Aorta (tissue), 5 donors: ENCODE data around the gene ANKH. TPM values are rescaled to one million over a fixed set of nuclear protein-coding genes. Genes with fewer than 3 reads are reported as not detected.

ENCODE experiments used
- ATAC-seq: fragments of 200-7000 bp; cut with Tn5 transposase; one replicate; pipeline ENCODE4 v1.9.1; 2022; ENCODE audit warnings: moderate library complexity; ENCODE audit not compliant: low FRiP score
- DNase-seq, 2 donors: peaks; one replicate each; pipeline ENCODE4 v3.0.0-alpha.2; 2020
- H3K27ac ChIP-seq, 2 donors: one replicate each; pipeline ENCODE4 v1.5.1; 2013; ENCODE audit warnings: low read length in 2 of 2, mild to moderate bottlenecking in 2 of 2, moderate library complexity in 2 of 2, control low read depth in 1 of 2, inconsistent platforms in 1 of 2, low read depth in 1 of 2
- H3K27me3 ChIP-seq, 2 donors: one replicate each; pipeline ENCODE4 v1.6.1; 2013; ENCODE audit warnings: control low read depth in 1 of 2, low read length in 1 of 2, mild to moderate bottlenecking in 1 of 2, moderate library complexity in 1 of 2; ENCODE audit not compliant: insufficient read depth in 2 of 2, control insufficient read depth in 1 of 2
- H3K36me3 ChIP-seq, 2 donors: one replicate each; pipeline ENCODE4 v1.6.1; 2013; ENCODE audit warnings: control low read depth in 1 of 2, low read length in 1 of 2, mild to moderate bottlenecking in 1 of 2; ENCODE audit not compliant: insufficient read depth in 2 of 2, control insufficient read depth in 1 of 2
- H3K4me1 ChIP-seq, 2 donors: one replicate each; pipeline ENCODE4 v1.6.1; 2013; ENCODE audit warnings: low read length in 2 of 2, control low read depth in 1 of 2, mild to moderate bottlenecking in 1 of 2, moderate library complexity in 1 of 2; ENCODE audit not compliant: insufficient read depth in 2 of 2, control insufficient read depth in 1 of 2
- H3K4me3 ChIP-seq, 2 donors: one replicate each; pipeline ENCODE4 v1.5.1; 2013; ENCODE audit warnings: low read length in 2 of 2, control low read depth in 1 of 2, mild to moderate bottlenecking in 1 of 2
- H3K9me3 ChIP-seq: one replicate; pipeline ENCODE4 v1.6.1; 2013; ENCODE audit warnings: mild to moderate bottlenecking, low read length; ENCODE audit not compliant: control insufficient read depth
- WGBS, 2 donors: extraction: QIAGEN DNeasy Blood & Tissue Kit; methylation state at CpG; one replicate each; pipeline ENCODE4 v1.1.7; 2013; 5-methylcytosine and 5-hydroxymethylcytosine counted together
- intact Hi-C, 2 donors: fragments of 100-400 bp; cut with DNase I; formaldehyde crosslinking; loops; one replicate each; pipeline versions ENCODE4 v1.14.2 to v1.15.0; 2022
- polyA plus RNA-seq, 2 donors: library from polyadenylated mRNA; stranded (reverse); fragments of 200-250 nt; gene quantifications; one replicate each; pipeline ENCODE4 v1.2.3, GENCODE V29; 2013
- total RNA-seq, 2 donors: library from RNA; stranded (reverse); fragmentation: NEBNext Ultra II Directional; extraction: Animal tissue kit (Norgen Biotek cat#: 25700); gene quantifications; one replicate each; pipeline ENCODE4 v1.2.1, GENCODE V29; 2021
- donor health status: healthy with polysubstance abuse.
- donor health status: Bipolar disorder and iron deficiency.
- donor health status: DM: no; HTN: no; CAD: no.
- donor health status: DM: no; HTN: no; CAD: no.
- donor health status: DM: yes; HTN: yes; CAD: no.

ANKH gene
- total and polyA plus RNA-seq, 4 donors, result 63.7 to 257 (median 167) TPM

DNA sequence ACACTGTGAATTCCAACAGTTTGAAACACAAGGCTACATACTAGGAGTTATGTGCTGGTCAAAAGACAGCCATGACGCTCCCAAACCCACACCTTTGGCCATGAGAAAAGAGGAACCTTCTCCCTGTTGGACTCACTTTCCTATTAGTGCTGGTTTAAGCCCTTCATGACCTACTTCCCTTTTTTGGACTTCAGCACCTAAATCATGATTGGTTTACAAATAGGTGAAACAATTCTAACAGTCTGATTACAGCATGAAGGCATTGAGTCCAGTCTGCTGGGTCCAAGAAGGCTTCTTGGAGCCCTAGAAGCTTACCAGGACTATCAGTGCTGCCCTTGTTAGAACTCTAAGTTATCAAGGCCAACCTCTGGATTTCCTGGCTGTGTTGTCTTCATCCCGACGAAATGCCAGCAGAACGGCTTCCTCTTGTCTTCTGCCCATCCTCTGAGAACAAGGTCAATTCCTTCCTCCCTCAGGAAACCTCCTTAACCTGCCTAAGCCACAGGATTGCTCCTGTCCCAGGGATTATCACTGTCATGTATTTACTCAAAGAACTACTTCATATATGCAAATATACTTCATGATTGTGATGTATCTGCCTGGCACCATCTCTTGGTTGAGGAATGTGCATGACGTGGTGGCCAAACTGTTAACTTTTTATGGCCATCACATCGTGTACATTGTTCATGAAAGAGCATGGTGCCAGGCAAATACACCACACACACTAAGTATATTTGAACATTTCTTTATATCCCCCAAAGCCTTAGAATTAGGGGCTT lies 83.6 kb downstream of the ANKH start:
- no peaks in the 10 kb centered on the region for H3K9me3 ChIP-seq
- no peak overlapping the region for H3K27ac ChIP-seq
- no peak for DNase-seq
- no peaks in the 10 kb centered on the region for H3K27me3 ChIP-seq
- intact Hi-C loops, result no loop called here
- H3K4me1 ChIP-seq, result peaks cover 0 to 3% of the 10 kb centered on the region in 2 donors
- WGBS, 2 donors, result 88 to 90% methylated on average over 6 of the region's 6 CpGs
- no peak overlapping the region for H3K4me3 ChIP-seq
- H3K36me3 ChIP-seq, result no peaks in the 10 kb centered on the region
- ATAC-seq, result no peak

DNA sequence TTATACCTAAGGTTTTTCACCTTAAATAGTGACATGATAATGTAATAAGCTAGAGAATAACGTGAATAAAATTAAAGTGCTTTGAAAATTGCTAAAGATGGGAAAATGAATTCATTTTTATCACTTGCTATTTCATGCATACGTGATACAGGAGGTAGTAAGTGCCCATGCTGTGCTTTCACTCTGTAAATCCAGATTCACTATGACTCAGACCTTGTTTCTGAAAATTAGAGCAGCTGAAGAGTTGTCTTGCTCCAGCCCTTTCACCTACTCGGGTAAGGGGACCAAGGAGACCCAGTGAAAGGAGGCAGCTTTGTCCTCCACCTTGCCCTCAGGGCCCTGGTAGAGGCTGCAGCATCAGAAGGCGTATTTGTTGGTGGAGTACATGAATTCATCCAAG lies 87.9 kb downstream of the ANKH start:
- H3K27me3 ChIP-seq, result no peaks in the 10 kb centered on the region
- H3K9me3 ChIP-seq, result no peaks in the 10 kb centered on the region
- no peak overlapping the region for H3K4me3 ChIP-seq
- intact Hi-C loops, result no loop called here
- no peak for ATAC-seq
- H3K4me1 ChIP-seq, result peaks cover 0 to 5% of the 10 kb centered on the region in 2 donors
- no peak overlapping the region for H3K27ac ChIP-seq
- DNase-seq, result no peak
- H3K36me3 ChIP-seq, result no peaks in the 10 kb centered on the region
- 97% methylated on average over 4 of the region's 4 CpGs for WGBS, 2 donors

DNA sequence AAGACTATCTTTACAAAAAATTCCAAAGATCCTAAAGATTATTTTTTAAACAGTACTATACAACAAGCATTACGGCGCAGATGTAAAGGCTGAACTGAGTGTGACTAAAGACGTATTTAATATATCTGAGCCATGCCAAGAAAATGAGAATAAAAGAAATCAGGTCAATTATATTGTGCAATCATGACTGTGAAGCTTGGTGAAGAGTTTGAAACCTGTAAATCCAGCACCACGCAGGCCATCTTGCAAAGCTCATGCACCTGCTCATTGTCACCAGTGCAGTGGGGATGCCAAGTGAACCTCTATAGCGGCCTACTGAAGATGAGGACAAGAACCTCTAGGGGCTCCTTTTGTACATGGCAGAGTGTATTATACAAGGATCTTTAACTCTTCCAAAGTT lies 89.0 kb downstream of the ANKH start:
- H3K36me3 ChIP-seq, result no peaks in the 10 kb centered on the region
- DNase-seq (no peak), ATAC-seq (no peak)
- no peak overlapping the region for H3K27ac ChIP-seq
- WGBS, 2 donors, result 94 to 95% methylated on average over 5 of the region's 5 CpGs
- intact Hi-C loops, result no loop called here
- H3K4me3 ChIP-seq, result no peak overlapping the region
- peaks cover 0 to 5% of the 10 kb centered on the region in 2 donors for H3K4me1 ChIP-seq
- H3K27me3 ChIP-seq, result no peaks in the 10 kb centered on the region
- H3K9me3 ChIP-seq, result no peaks in the 10 kb centered on the region

DNA sequence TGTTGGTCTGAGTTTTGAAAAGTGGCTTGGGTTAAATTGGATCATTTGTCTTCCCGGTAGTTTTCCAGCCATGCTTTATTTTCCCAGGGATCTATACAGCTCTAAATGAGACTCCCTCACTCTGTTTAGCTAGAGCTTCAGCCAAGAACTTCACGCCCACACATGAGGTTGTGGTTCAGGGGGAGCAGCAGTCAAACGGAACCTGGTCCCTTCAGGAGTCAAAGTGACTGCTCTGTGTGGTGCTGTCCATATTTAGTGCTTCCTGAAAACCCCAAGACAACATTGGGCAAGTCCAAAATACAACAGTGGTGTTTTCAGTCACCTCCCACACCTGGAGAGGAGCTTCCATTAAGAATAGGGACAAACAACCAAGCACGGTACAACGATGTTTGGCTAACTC lies 90.5 kb downstream of the ANKH start:
- Histone ChIP-seq H3K36me3 (no peaks in the 10 kb centered on the region), H3K4me1 (peaks cover 0 to 5% of the 10 kb centered on the region in 2 donors), H3K27ac (peak overlapping the region in 1 of 2 donors; percentile 37), H3K27me3 (no peaks in the 10 kb centered on the region), H3K4me3 (no peak overlapping the region), H3K9me3 (no peaks in the 10 kb centered on the region)
- ATAC-seq (no peak), DNase-seq (no peak)
- intact Hi-C loops, result no loop called here
- WGBS, 2 donors, result 39 to 42% methylated on average over 5 of the region's 5 CpGs

- ATAC-seq (no peak), DNase-seq (no peak)
- Histone ChIP-seq H3K4me3 (no peak overlapping the region), H3K27me3 (no peaks in the 10 kb centered on the region), H3K36me3 (no peaks in the 10 kb centered on the region), H3K4me1 (peaks cover 0 to 2% of the 10 kb centered on the region in 2 donors), H3K27ac (no peak overlapping the region), H3K9me3 (no peaks in the 10 kb centered on the region)
- intact Hi-C loops, result no loop called here
- 79 to 85% methylated on average over 9 of the region's 9 CpGs for WGBS, 2 donors
Observed at GRCh38 chr5:14779975-14780374, 91.6 kb downstream of the ANKH start.

DNA sequence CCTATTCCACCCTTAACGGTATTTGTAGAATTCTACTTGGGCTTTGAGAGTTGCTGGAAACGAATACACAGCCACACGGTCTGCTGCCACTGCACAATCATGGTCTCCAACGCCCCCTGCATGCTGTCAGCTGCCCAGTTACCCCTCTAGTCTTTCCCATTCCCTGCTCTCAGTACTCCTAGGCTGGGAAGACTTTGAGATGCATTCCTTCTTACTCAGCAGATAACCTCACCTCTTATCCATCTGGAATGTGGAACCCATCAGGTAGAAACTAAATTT lies 92.8 kb downstream of the ANKH start:
- ATAC-seq, result no peak
- WGBS, 2 donors, result 80 to 85% methylated on average over 4 of the region's 4 CpGs

DNA sequence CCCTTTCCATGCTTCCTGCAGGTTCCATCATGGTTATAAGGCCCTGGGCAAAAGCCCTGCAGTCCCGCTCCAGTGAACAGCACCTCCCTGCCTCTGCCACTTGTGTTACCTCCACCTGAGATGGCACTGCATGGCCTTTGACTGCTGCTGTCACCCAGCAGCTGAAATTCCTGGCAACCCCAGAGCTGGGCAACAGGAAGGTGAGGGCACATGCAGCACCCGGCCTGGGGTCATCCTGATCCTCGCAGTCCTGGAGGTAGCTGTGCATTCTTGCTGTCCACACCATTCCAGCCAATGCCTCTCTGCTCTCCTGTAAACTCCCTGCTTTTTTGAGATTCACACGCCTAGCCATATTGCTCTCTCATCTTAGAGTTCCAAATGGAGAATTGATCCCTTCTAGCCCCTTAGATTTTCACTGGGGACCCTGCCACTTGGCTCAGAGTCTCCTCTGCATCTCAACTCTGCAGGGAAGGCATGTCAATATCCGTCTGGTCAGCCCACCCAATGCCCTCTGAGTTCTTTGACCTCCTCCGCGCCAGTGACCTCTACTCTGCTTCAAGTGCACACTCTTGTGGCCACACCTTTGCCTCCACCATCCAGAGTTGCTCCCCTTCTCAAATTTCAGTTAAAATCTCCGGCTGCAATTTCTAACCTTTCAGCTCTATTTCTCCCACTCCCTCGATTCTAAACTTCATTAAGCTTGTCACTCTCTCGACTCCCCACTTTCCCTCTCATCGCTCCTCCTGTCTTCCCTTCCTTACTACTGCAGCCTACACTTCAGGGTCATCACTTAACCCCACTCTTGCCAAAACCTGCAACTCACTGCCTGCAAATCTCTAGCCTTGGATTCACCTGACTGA lies 93.4 kb downstream of the ANKH start:
- intact Hi-C loops, result no loop called here
- H3K4me1 ChIP-seq, result peaks cover 0 to 2% of the 10 kb centered on the region in 2 donors
- ATAC-seq (no peak), DNase-seq (no peak)
- no peak overlapping the region for H3K4me3 ChIP-seq
- no peak overlapping the region for H3K27ac ChIP-seq
- H3K36me3 ChIP-seq, result no peaks in the 10 kb centered on the region
- no peaks in the 10 kb centered on the region for H3K9me3 ChIP-seq
- no peaks in the 10 kb centered on the region for H3K27me3 ChIP-seq
- WGBS, 2 donors, result 92 to 93% methylated on average over 11 of the region's 11 CpGs

More for the DNA sequence above, 92.8 kb downstream of the ANKH start:
- H3K4me3 ChIP-seq, result no peak overlapping the region
- no peaks in the 10 kb centered on the region for H3K27me3 ChIP-seq
- intact Hi-C loops, result no loop called here
- no peaks in the 10 kb centered on the region for H3K36me3 ChIP-seq
- H3K9me3 ChIP-seq, result no peaks in the 10 kb centered on the region
- DNase-seq, result no peak
- H3K27ac ChIP-seq, result no peak overlapping the region
- peaks cover 0 to 2% of the 10 kb centered on the region in 2 donors for H3K4me1 ChIP-seq

GRCh38 chr5:14777187-14777586 lies 94.4 kb downstream of the ANKH start:
- Histone ChIP-seq H3K36me3 (no peaks in the 10 kb centered on the region), H3K4me1 (peaks cover 0 to 2% of the 10 kb centered on the region in 2 donors), H3K27me3 (no peaks in the 10 kb centered on the region), H3K4me3 (no peak overlapping the region), H3K9me3 (no peaks in the 10 kb centered on the region), H3K27ac (no peak overlapping the region)
- intact Hi-C loops, result no loop called here
- no peak for ATAC-seq
- 86 to 91% methylated on average over 6 of the region's 6 CpGs for WGBS, 2 donors
- DNase-seq, result no peak

DNA sequence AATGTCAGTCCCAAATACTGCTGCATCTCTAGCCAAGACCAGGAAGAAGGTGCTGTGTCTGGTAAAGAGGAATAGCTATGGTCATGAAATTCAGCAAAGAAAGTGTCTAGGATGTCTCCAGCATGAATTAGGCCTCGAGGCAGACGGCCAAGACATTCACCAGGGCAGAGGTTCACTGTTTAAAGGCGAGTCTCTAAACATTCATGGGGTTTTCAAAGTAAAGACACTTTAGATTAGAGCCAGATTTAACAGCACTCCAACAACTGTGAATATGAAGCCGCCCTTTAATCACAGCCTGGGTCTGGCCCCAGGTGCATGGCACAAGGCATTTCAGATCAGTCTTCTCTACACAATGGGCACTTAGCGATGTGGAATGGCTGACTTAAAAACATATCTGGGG lies 95.0 kb downstream of the ANKH start:
- no peaks in the 10 kb centered on the region for H3K27me3 ChIP-seq
- no peaks in the 10 kb centered on the region for H3K9me3 ChIP-seq
- intact Hi-C loops, result no loop called here
- H3K4me3 ChIP-seq, result no peak overlapping the region
- DNase-seq (no peak), ATAC-seq (no peak)
- H3K27ac ChIP-seq, result no peak overlapping the region
- WGBS, 2 donors, result 83 to 85% methylated on average over 5 of the region's 5 CpGs
- H3K4me1 ChIP-seq, result peaks cover 0 to 5% of the 10 kb centered on the region in 2 donors
- no peaks in the 10 kb centered on the region for H3K36me3 ChIP-seq
